Activated CD8-positive, alpha-beta memory T cell treated with anti-CD3 and anti-CD28 coated beads, Interleukin-2, amount 50 U/mL, for 24 hours (primary cell): ENCODE results near the gene PDE4DIP.
"Not testable (repeated sequence)": the region's sequence is repeated elsewhere in the genome, so short reads cannot be mapped to it uniquely, and the experiment has no call there.

Source experiments
- DNase-seq: peaks from one replicate; pipeline ENCODE4 v3.0.0-alpha.2; 2020; ENCODE audit errors: extremely low read depth

Gene PDE4DIP

GRCh38 chr1:148844220-148844619, at the start of gene PDE4DIP:
TSS of gene PDE4DIP (plus strand) at chr1:148844428. CDS start at chr1:148844775, 347 bp downstream.
- peak; percentile 0 for DNase-seq

GRCh38 chr1:148808268-148808928, 35.8 kb upstream of the PDE4DIP start:
- DNase-seq, result not testable (repeated sequence)

- DNase-seq, result not testable (repeated sequence)
Observed at GRCh38 chr1:148808929-148809283, 35.3 kb upstream of the PDE4DIP start.

- not testable (repeated sequence) for DNase-seq
Observed at GRCh38 chr1:148822180-148822579, 22.0 kb upstream of the PDE4DIP start.

GRCh38 chr1:148823822-148824221, 20.4 kb upstream of the PDE4DIP start:
- DNase-seq, result not testable (repeated sequence)

GRCh38 chr1:148825029-148825428, 19.2 kb upstream of the PDE4DIP start:
- DNase-seq, result not testable (repeated sequence)

GRCh38 chr1:148828531-148828930, 15.7 kb upstream of the PDE4DIP start:
- not testable (repeated sequence) for DNase-seq

GRCh38 chr1:148828962-148829361, 15.3 kb upstream of the PDE4DIP start:
- not testable (repeated sequence) for DNase-seq

GRCh38 chr1:148829365-148829764, 14.9 kb upstream of the PDE4DIP start:
- not testable (repeated sequence) for DNase-seq

GRCh38 chr1:148841262-148841661, 3.0 kb upstream of the PDE4DIP start:
- not testable (repeated sequence) for DNase-seq

- not testable (repeated sequence) for DNase-seq
Observed at GRCh38 chr1:148844651-148845050, 423 bp downstream of the PDE4DIP start.

- DNase-seq, result not testable (repeated sequence)
Observed at GRCh38 chr1:148845068-148845467, 840 bp downstream of the PDE4DIP start.

GRCh38 chr1:148850347-148850746, 6.1 kb downstream of the PDE4DIP start:
- DNase-seq, result not testable (repeated sequence)

GRCh38 chr1:148850840-148851239, 6.6 kb downstream of the PDE4DIP start:
- DNase-seq, result not testable (repeated sequence)

GRCh38 chr1:148851684-148852083, 7.5 kb downstream of the PDE4DIP start:
- not testable (repeated sequence) for DNase-seq

GRCh38 chr1:148853363-148853762, 9.1 kb downstream of the PDE4DIP start:
- DNase-seq, result not testable (repeated sequence)

- not testable (repeated sequence) for DNase-seq
Observed at GRCh38 chr1:148854063-148854462, 9.8 kb downstream of the PDE4DIP start.

- DNase-seq, result not testable (repeated sequence)
Observed at GRCh38 chr1:148855367-148855766, 11.1 kb downstream of the PDE4DIP start.

GRCh38 chr1:148860049-148860448, 15.8 kb downstream of the PDE4DIP start:
- DNase-seq, result not testable (repeated sequence)

- DNase-seq, result not testable (repeated sequence)
Observed at GRCh38 chr1:148860579-148861259, 16.5 kb downstream of the PDE4DIP start.

- not testable (repeated sequence) for DNase-seq
Observed at GRCh38 chr1:148862590-148862989, 18.4 kb downstream of the PDE4DIP start.

- DNase-seq, result not testable (repeated sequence)
Observed at GRCh38 chr1:148868924-148869633, 24.9 kb downstream of the PDE4DIP start.

- not testable (repeated sequence) for DNase-seq
Observed at GRCh38 chr1:148869634-148869961, 25.4 kb downstream of the PDE4DIP start.
